GM19239 (cell line): ENCODE measurements around the gene RASA3.
A peak's percentile ranks its signal among the peaks of the same experiment; 100 is the strongest.
"Not testable (repeated sequence)": the region's sequence is repeated elsewhere in the genome, so short reads cannot be mapped to it uniquely, and the experiment has no call there.

Experiments
- DNase-seq: peaks from one replicate; pipeline ENCODE4 v3.0.0; 2011; ENCODE audit warnings: low spot score; ENCODE audit not compliant: insufficient read length
- FAIRE-seq: peaks from 2 replicates; lab custom pipeline; 2011; peaks lifted over from hg19 to GRCh38; lab: Jason Lieb, UNC

The RASA3 gene

GRCh38 chr13:114027046-114027715 lies 105.2 kb downstream of the RASA3 start:
- DNase-seq (no peak), FAIRE-seq (peak; percentile 86)

DNA sequence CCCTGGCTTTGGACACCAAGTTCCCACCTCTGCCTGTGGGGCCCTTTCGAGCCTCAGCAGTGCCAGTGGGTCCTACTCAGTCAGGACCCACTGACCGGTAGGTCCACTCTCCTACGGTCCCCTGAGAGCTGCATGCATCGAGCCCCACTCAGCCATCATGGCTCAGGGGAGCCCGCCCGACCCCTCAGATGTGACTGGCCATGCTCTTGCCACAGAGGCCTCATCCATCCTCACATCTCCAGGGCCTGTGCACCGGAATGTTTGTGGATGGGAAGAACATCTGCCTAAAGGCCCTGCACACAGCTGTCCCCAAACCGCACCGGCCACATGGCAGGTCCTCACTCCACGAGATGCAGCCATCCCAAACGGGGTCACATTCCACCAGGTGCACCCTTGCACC lies 105.9 kb downstream of the RASA3 start:
- no peak for FAIRE-seq
- no peak for DNase-seq

- no peak for DNase-seq
- no peak for FAIRE-seq
Measured at GRCh38 chr13:114025714-114026431, 106.5 kb downstream of the RASA3 start.

DNA sequence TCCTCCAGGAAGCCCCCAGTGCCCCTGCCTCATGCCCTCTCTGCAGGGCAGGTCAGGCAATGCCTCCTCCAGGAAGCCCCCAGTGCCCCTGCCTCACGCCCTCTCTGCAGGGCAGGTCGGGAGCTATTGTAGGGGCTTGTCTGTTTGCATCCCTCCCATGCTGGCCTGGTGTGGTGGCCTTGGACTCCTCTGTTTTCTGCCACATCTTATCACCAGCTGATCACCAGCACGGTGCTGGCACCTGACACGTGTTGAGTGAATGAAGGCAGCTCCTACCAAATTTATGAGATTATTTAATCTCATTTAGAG lies 107.1 kb downstream of the RASA3 start:
- FAIRE-seq (peak; percentile 48), DNase-seq (no peak)

- DNase-seq (peak; percentile 77), FAIRE-seq (peak; percentile 73)
Measured at GRCh38 chr13:114024603-114025404, 107.6 kb downstream of the RASA3 start.

GRCh38 chr13:114023716-114024602 lies 108.5 kb downstream of the RASA3 start:
- DNase-seq (no peak), FAIRE-seq (no peak)

DNA sequence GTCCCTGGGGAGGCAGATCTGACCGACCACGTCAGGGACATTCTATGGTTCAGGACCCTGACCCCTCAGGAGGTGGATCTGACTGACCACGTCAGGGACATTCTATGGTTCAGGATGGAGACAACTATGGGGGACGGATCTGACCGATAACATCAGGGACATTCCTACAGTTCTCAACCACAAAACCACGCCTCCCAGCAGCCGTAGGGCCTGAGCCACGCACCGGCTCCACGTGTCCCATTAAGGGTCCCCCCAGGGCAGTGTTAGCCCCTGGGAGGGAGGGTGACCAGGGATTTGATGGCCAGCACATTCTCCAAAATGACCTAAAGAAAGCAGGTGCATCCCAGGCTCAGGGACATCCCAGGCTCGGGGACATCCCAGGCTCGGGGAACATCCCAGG lies 109.5 kb downstream of the RASA3 start:
- DNase-seq = no peak
- FAIRE-seq = no peak

GRCh38 chr13:114022309-114022669 lies 110.1 kb downstream of the RASA3 start:
- FAIRE-seq = no peak
- DNase-seq = no peak

DNA sequence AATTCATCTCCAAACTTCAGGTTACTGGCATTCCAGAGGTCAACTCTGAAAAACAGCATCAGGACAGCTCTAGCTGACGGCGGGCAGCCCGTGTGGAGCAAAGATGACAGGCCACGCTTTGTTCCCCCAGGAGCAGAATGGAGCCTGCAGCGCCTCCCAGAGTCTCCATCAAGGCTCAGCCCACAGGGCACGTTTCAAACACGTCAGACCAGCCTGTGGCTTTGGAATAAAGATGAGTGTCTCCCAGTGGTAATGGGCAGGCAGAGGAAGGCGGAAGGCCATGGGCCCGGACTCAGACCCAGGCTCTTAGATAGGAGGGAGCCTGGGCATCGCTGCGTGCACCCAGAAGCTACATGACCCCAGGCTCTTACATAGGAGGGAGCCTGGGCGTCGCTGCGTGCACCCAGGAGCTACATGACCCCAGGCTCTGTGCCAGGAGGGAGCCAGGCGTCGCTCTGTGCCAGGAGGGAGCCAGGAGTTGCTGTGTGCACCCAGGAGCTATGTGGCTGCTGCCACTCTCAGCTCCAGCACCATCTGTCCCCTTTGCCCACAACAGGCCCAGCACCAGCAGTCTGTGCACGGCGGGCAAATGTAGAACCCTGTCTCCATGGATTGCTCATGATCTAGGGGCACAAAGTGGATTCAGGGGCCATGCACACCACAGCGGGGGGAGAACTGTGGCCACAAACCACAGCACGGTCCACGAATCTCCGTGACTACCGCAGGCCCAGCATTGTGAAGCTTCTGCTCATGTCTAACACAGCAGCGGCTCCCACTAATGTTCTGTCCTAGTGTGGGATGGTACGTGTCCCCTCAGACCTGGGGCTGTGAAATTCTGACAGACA lies 110.7 kb downstream of the RASA3 start:
- FAIRE-seq = no peak

DNA sequence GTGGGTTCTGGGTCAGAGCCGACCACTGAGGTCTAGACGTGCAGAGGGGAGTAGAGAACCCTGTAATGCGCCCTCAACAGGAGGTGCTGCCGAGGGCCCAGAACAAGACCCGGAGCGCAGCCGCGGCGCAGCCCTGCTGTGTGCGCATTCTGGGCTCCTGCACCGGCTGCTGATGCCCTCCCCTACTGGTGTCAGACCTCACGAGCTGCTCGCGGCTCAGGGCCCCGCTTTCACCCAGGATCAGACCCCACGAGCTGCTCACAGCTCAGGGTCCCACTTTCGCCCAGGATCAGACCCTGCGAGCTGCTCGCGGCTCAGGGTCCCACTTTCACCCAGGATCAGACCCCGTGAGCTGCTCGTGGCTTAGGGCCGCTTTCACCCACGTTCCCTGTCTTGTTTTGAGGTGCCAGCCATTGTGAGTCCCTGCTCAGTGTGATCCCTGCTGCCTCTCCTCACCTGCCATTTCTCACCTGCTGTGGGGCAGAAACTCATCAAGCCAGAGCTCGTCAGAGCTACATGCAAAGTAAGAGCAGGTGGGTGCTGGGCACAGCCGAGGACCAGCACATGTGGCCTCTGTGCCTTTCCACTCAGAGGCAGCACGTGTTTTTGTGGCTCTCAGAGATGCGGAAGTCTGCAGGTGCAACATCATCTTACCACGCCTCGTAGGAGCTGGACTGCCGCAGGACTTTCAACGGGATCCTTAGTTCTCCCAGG lies 111.5 kb downstream of the RASA3 start:
- FAIRE-seq = no peak

More for the DNA sequence above, 110.7 kb downstream of the RASA3 start:
- DNase-seq = no peak

GRCh38 chr13:114020134-114020533 lies 112.3 kb downstream of the RASA3 start:
- not testable (repeated sequence) for FAIRE-seq, DNase-seq

More for the DNA sequence above, 111.5 kb downstream of the RASA3 start:
- DNase-seq = no peak

DNA sequence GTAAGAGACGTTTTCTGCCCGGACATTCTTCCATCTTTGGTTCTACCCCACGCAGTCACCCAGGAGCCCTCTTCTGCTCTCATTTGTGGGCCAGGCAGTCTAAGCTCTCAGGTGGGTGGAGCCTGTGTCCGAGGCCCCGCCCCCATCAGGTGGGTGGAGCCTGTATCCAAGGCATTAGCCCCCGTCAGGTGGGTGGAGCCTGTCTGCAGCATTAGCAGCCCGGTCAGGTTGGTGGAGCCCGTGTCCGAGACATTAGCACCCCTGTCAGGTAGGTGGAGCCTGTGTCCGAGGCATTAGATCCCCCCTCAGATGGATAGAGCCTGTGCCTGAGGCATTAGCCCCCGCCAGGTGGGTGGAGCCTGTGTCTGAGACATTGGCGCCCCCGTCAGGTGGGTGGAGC lies 113.1 kb downstream of the RASA3 start:
- peak; percentile 57 for DNase-seq
- FAIRE-seq = no peak

GRCh38 chr13:114018461-114019055 lies 113.9 kb downstream of the RASA3 start:
- DNase-seq = no peak
- no peak for FAIRE-seq

- DNase-seq (no peak), FAIRE-seq (no peak)
Measured at GRCh38 chr13:114017966-114018365, 114.5 kb downstream of the RASA3 start.

GRCh38 chr13:114017028-114017630 lies 115.3 kb downstream of the RASA3 start:
- FAIRE-seq (no peak), DNase-seq (no peak)

DNA sequence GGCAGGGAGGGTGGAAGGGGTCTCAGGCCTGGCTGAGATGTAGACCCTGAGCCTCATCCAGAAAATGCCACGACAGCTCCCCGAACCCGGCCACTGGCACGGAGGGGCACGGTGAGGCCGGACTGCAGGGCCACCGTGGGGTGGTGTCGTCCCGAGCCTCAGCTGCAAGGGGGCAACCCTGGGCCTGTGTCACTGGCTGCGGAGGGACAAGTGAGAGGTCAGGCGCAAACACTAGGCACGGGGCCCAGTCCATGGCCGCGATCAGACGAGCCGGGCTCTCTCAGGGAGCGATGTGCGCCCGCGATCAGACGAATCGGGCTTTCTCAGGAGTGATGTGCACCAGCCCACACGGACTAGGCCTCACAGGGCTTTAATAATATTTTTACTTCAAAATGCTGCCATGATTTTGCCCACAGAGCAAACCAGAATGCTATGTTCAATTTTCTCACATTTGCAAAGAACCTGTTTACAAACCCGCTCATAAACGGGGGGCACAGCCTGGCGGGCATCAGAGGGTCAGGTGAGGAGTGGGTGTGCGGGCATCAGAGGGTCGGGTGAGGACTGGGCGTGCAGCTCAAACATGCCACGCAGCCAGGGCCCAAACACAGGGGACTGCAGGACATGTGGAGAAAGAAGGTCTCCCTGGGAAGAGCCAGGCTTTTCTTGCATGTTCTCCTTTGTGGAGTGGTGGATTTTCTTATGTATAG lies 115.9 kb downstream of the RASA3 start:
- DNase-seq (no peak), FAIRE-seq (no peak)

DNA sequence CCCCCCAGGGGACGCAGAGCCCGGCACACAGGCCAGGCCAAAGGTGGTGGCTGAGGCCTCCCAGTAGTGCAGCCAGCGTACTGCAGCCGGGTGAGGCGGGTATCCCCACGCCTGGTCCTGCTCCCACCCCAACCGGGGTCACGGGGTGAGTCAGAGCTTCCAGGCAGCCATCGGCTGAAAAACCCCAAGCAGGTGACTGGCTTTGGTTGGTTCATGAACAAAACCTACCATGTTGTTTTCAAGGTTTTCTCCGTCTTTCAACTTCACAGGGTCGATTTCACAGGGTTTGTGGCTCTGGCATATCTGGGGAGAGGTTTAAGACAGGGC lies 116.5 kb downstream of the RASA3 start:
- DNase-seq (no peak), FAIRE-seq (no peak)
